ENCODE results near the gene MSI1.
A peak's percentile ranks its signal among the peaks of the same experiment; 100 is the strongest.

The MSI1 gene

DNA sequence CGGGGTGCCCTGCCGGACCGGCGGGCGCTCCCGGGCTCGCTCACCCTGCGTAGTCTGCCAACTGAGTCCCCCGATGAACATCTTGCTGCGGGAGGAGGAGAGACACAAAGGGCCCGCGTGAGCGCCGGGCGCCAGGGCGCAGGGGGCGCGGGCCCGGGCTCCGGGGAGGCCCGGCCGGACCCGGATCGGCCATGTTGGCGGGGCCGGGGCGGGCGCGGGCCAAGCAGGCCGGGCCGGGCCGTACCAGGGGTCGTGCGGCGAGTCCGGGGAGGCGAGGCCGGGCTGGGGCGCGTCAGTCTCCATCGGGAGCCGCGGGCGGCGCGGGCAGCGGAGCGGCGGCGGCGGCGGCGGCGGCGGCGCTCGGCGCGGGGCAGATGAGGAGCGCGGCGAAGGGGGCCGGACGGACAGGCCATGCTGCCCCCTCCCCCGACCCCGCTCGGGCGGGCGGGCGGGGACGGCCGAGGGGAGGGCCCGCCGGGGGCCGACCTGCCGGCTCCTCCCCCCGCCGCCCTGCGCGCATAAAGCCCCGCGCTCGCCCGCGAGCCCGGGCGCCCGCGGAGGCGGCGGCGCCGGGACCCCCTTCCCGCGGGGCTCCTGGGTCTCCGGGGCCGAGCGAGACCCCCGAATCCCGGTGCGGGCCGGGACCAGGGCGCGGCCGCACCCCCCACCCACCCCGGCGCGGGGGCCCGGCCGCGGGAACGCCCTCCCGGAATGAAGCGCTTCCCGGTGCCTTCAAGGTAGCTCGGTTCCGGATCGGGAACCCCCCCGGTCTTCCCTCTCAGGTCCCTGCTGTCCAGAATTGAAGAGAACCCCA is at the start of gene MSI1:
Gene MSI1 (minus strand): TSS at position 376 of the 814 bp plus-strand sequence. CDS start 73 bp downstream, at position 303.
- DNase-seq = no peak

GRCh38 chr12:120417917-120418580 is 49.1 kb upstream of the MSI1 start:
- DNase-seq = no peak

- DNase-seq = no peak
Measured at GRCh38 chr12:120416490-120417216, 47.7 kb upstream of the MSI1 start.

GRCh38 chr12:120413901-120414695 is 45.1 kb upstream of the MSI1 start:
- DNase-seq = no peak

DNA sequence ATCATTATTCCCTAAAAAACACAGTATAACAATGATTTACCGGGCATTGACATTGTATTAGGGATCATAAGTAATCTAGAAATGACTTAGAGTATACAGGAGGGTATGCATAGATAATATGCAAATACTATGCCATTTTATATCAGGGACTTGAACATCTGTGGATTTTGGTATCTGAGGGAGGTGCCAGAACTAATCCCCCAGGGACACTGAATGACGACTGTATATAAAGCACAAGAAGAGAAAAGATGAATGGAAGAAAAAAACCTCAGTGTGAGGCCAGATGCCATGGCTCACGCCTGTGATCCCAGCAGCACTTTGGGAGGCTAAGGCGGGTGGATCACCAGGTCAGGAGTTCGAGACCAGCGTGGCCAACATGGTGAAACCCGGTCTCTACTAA is 43.5 kb upstream of the MSI1 start:
- no peak for DNase-seq

DNA sequence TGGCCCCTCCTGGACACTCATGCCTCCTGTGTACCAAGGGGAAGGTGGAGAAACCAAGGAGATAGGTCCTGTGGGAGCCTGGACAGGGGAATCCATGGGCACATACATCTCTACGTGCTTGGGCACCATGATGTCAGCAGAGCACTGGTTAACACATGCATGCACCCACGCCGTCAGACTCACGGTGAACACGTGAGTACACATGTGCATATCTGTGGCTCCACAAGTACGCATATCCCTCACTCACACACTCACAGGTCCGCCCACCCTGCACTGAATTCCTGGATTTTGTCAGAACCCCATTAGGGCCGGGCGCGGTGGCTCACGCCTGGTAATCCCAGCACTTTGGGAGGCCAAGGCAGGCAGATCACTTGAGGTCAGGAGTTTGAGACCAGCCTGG is 39.8 kb upstream of the MSI1 start:
- no peak for DNase-seq

DNA sequence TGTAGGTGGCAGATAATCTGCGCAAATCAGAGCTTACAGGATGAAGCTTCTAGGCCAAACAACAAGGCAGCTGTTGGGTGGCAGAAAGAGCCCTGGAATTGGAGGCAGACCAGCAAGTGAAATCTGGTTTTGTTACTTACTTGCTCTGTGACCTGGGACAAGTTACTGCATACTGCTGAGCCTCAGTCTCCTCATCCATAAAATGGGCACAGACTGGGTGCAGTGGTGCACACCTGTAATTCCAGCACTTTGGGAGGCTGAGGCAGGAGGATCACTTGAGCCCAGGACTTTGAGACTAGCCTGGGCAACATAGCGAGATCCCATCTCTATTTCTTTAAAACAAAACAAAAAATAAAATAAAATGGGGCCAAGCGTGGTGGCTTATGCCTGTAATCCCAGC is 37.6 kb upstream of the MSI1 start:
- DNase-seq = no peak

DNA sequence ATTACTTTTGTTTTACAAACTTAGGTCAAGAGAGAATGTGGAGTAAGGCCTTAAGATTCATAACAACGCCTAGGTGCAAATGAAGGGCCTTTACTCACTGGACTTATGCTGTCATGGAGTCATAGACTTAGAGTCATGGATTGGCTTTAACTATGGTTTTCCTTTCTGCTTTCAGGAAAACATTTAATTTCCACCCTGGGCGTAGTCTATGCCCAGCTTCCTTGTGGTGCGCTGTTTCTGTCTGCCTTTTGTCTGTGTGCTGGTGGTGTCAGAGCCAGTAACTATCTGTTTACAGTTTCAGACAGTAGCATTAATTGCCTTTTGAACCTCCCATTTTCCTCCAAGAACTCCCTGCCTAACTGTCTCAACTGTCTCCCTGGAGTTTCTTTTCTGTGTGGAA is 37.1 kb upstream of the MSI1 start:
- no peak for DNase-seq

- DNase-seq = no peak
Measured at GRCh38 chr12:120404271-120404670, 35.3 kb upstream of the MSI1 start.

DNA sequence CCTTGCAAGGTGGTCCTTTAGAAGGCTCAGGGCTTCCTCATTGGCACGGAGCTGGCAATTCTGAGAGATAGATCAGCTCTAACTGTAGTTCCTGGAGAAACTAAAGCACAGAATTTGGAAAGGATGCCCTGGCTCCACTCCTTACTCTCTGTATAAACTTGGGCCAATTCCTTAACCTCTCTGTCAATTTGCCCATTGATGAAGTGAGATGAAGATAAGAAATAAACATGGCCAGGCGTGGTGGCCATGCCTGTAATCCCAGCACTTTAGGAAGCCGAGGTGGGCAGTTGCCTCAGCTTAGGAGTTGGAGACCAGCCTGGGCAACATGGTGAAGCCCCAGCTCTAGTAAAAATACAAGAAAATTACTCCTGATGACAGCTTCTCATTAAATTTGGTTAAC is 34.9 kb upstream of the MSI1 start:
- DNase-seq = no peak

- DNase-seq = no peak
Measured at GRCh38 chr12:120402217-120402616, 33.3 kb upstream of the MSI1 start.

DNA sequence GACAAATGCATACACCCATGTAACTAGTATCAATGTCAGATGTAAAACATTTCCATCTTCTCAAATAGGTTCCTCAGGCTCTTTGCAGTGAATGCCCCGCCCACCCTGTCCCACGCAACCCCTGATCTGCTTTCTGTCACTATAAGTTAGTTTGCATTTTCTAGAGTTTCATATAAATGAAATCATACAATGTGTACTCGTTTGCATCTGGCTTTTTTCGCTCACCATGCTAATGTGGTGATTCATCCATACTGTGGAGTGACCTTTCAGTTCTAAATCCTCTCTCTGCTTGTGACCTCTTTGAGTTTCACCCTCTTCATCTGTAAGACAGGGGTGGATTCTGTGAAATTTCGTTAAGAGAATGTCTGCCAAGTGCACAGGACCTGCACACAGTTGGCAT is 30.6 kb upstream of the MSI1 start:
- peak; percentile 3 for DNase-seq

DNA sequence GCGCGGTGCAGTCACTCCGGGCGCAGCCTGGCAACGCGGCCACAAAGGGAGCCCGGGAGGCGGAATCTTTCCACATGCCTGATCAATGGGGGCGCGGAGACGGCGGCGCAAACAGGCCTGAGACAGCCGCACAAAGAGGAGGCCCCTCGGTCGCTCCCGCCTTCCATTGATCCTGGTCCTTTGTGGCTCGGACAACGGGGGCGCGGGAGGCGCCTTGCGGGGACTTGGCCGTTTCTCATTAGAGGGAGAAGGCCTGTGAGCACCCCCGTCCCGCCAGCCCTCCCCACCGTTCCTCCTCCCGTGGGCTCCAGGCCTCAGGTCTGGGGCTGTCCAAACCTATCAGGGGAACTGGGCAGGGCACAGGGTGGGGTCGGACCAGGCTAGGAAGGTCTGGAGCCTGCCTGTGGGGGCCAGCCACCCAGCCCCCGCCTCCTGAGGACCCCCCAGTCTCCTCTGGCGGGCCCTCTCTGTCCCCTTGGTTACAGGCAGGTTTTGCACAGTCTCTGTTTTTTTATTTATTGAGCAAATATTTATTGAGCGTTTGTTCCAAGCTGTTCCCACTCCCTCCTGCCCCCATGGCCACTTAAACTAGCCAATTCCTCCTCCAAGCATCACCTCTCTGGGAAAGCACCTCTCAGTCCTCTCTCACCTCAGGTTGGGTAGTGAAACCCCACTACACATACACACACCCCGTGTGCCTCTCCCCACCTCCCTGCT is 29.0 kb upstream of the MSI1 start:
- no peak for DNase-seq

GRCh38 chr12:120394483-120395367 is 25.8 kb upstream of the MSI1 start:
- no peak for DNase-seq

DNA sequence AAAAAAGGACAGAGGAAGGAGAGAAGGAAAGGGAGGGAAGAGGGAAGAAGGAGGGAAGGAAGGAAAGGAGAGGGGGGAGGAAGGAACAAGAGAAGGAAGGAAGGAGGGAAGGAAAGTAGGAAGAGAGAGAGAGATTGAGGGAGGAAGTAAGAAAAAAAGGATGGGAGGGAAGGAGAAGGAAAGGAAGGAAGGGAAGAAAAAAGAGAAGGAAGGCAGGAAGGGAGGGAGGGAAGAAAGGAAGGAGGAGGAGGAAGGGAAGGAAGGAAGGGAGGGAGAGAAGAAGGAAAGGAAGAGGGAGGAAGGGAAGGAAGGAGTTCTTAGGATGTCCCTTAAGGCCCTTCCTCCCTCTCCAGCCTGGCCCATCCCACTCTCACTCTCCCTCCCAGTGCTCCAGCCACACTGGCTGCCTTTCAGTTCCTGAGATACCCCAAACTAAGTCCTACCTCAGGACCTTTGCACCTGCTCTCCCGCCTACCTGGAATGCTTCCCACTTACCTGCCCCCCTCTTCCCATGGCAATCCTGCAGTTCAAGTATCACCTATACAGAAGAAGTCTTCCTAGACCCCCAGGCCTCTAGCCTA is 21.7 kb upstream of the MSI1 start:
- no peak for DNase-seq

- no peak for DNase-seq
Measured at GRCh38 chr12:120388691-120389481, 19.9 kb upstream of the MSI1 start.

DNA sequence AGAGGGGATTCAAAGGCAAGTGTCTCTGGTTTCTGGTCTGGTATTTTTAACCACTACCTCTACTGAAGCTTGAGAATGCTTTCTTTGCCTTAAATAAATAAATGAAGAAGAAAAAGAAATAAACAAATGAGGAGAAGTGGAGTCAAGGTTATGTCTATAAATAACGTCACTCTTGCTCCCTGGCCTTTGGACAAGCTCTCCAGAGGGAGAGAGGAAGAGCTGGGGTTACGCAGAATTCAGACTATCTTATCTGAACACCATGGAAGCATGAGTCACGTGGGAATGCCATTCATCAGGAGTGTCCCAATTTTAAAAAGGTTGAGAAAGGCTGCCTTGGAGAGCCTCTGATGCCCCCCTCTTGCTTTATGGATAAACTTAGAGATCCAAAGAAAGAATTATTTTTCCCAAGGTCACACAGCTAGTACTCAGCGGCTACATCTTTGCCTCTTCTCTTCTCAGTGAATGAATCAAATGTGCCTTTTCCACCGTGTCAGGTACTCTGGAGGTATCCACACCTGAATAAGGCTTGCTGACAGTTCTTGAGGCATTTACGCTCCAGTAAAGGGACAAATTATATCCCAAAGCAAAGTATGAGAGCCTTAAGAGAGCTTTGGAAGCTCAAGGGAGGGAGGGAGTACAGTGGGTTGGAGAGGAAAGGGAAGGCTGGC is 12.9 kb upstream of the MSI1 start:
- no peak for DNase-seq

DNA sequence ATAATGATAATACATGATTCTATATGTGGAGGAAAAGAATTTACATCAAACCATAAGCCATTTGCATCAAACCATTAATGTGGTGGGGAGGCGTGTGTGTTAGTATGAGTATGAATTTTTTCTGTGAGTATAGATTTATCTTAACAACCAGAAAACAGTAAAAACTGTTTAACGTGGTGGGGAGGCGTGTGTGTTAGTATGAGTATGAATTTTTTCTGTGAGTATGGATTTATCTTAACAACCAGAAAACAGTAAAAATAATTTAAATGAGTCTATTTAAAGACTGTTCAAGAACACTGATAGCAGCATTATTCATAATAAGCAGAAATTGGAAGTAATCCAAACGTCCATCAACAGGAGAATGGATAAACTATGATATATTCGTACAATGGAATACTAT is 9.1 kb upstream of the MSI1 start:
- no peak for DNase-seq

- DNase-seq = no peak
Measured at GRCh38 chr12:120377611-120378010, 8.6 kb upstream of the MSI1 start.

All from stimulated activated CD4-positive, alpha-beta T cell treated with anti-CD3 and anti-CD28 coated beads, Interleukin-1b, Interleukin-23, amount 100 ng/mL, for 48 hours (primary cell).